Measurements from ENCODE around the gene BCO1.
"Not testable (repeated sequence)": the region's sequence is repeated elsewhere in the genome, so short reads cannot be mapped to it uniquely, and the experiment has no call there.

Gene BCO1

DNA sequence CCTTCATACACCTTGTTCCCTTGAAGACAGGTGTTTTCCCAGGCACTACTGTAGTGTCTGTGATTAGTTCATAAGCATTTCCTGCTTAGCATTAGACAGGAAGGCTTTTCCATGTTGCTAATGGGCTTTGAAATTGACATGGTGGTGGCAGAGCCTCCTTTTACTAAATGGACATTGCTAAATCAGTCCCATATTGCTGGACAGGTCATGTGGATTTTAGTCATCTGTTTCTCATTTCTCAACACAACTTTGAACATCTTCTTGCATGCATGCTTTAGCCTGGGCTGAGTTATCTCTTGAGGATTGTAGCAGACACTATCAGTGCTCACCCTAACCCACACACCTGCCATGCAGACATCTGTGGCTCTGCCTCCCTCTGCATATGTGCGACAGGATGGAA lies 13.7 kb upstream of the BCO1 start:
- Mint-ChIP-seq H3K4me3 (no peak overlapping the region), H3K9me3 (no peaks in the 10 kb centered on the region), H3K27ac (no peak overlapping the region), H3K4me1 (peaks cover 8% of the 10 kb centered on the region), H3K27me3 (ENCODE audit: low read depth, poor library complexity) (peaks cover 11% of the 10 kb centered on the region), H3K36me3 (ENCODE audit: low read depth) (no peaks in the 10 kb centered on the region)
- TF ChIP-seq, protein P1, sequence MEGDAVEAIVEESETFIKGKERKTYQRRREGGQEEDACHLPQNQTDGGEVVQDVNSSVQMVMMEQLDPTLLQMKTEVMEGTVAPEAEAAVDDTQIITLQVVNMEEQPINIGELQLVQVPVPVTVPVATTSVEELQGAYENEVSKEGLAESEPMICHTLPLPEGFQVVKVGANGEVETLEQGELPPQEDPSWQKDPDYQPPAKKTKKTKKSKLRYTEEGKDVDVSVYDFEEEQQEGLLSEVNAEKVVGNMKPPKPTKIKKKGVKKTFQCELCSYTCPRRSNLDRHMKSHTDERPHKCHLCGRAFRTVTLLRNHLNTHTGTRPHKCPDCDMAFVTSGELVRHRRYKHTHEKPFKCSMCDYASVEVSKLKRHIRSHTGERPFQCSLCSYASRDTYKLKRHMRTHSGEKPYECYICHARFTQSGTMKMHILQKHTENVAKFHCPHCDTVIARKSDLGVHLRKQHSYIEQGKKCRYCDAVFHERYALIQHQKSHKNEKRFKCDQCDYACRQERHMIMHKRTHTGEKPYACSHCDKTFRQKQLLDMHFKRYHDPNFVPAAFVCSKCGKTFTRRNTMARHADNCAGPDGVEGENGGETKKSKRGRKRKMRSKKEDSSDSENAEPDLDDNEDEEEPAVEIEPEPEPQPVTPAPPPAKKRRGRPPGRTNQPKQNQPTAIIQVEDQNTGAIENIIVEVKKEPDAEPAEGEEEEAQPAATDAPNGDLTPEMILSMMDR (IDR thresholded peaks at IDR 0.05), result no peak
- no peak for DNase-seq

GRCh38 chr16:81225697-81226096 lies 12.8 kb upstream of the BCO1 start:
- not testable (repeated sequence) for H3K4me3 Mint-ChIP-seq; H3K27ac Mint-ChIP-seq; DNase-seq; H3K4me1 Mint-ChIP-seq; H3K36me3 Mint-ChIP-seq (ENCODE audit: low read depth); H3K9me3 Mint-ChIP-seq
- peaks cover 18% of the 10 kb centered on the region for H3K27me3 Mint-ChIP-seq (ENCODE audit: low read depth, poor library complexity)

- DNase-seq, result no peak
- peaks cover 28% of the 10 kb centered on the region for H3K27me3 Mint-ChIP-seq (ENCODE audit: low read depth, poor library complexity)
- no peak overlapping the region for H3K27ac Mint-ChIP-seq
- no peak overlapping the region for H3K4me3 Mint-ChIP-seq
- TF ChIP-seq, protein P1 (IDR thresholded peaks at IDR 0.05), result no peak
- no peaks in the 10 kb centered on the region for H3K9me3 Mint-ChIP-seq
- no peaks in the 10 kb centered on the region for H3K36me3 Mint-ChIP-seq (ENCODE audit: low read depth)
- H3K4me1 Mint-ChIP-seq, result peaks cover 16% of the 10 kb centered on the region
These were observed 10.7 kb upstream of the BCO1 start for GRCh38 chr16:81227785-81228184.

GRCh38 chr16:81229811-81230210 lies 8.7 kb upstream of the BCO1 start:
- Mint-ChIP-seq H3K9me3 (peaks cover 3% of the 10 kb centered on the region), H3K4me1 (peaks cover 16% of the 10 kb centered on the region), H3K4me3 (no peak overlapping the region), H3K27ac (no peak overlapping the region), H3K27me3 (ENCODE audit: low read depth, poor library complexity) (peaks cover 33% of the 10 kb centered on the region), H3K36me3 (ENCODE audit: low read depth) (no peaks in the 10 kb centered on the region)
- DNase-seq, result no peak
- TF ChIP-seq, protein P1 (IDR thresholded peaks at IDR 0.05), result no peak

DNA sequence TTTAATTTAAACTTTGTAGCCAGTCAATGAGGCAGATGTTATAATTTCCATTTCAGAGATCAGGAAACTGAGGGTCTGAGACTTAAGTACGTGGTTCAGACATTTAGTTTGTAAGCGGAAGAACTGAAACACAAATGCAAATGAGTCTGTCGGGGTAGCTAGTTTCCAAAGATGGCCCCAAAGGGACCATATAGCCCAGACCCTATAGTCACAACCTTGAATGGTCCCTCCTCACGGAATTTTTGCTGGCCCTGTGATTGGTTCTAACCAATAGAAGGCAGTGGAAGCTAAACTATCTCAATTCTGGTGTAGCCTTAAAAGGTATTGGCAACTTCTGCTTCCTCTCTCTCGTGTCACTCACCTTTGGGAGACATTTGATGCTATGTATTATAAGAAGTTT lies 7.5 kb upstream of the BCO1 start:
- H3K27ac Mint-ChIP-seq, result no peak overlapping the region
- TF ChIP-seq, protein P1 (IDR thresholded peaks at IDR 0.05), result no peak
- H3K27me3 Mint-ChIP-seq (ENCODE audit: low read depth, poor library complexity), result peaks cover 31% of the 10 kb centered on the region
- no peak for DNase-seq
- no peak overlapping the region for H3K4me3 Mint-ChIP-seq
- no peaks in the 10 kb centered on the region for H3K36me3 Mint-ChIP-seq (ENCODE audit: low read depth)
- H3K9me3 Mint-ChIP-seq, result peaks cover 3% of the 10 kb centered on the region
- H3K4me1 Mint-ChIP-seq, result peaks cover 20% of the 10 kb centered on the region

DNA sequence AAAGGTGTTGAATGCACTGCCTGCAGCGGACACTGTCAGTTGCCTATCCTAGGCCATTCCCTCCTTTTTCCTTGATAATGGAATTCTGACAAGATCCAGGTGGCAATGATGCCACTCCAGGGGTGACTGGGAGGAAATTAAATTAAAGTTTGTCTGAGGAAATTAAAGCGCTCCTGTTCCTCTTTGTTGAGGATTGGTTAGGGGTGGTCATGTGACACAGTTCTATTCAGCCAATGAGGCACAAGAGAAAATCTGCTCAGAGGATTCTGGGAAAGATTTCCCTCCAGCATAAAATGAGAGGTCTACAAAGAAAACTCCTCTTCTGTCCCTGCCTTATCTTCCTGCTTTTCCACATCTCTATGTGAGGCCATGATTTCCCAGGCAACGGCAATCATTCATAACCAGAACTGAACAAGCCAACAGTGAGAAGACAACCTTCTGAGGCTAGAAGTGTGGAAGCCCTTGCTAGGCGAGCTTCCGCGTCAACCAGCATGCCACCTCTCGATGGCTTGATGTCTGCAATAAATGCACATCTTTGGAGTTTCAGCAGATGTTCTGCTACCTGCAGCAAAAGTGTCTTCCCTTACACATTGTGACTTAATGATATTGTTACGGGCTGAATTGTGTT lies 5.6 kb upstream of the BCO1 start:
- no peak overlapping the region for H3K4me3 Mint-ChIP-seq
- TF ChIP-seq, protein P1 (IDR thresholded peaks at IDR 0.05), result no peak
- H3K27me3 Mint-ChIP-seq (ENCODE audit: low read depth, poor library complexity), result peaks cover 31% of the 10 kb centered on the region
- no peak overlapping the region for H3K27ac Mint-ChIP-seq
- no peaks in the 10 kb centered on the region for H3K36me3 Mint-ChIP-seq (ENCODE audit: low read depth)
- H3K4me1 Mint-ChIP-seq, result peaks cover 30% of the 10 kb centered on the region
- peaks cover 3% of the 10 kb centered on the region for H3K9me3 Mint-ChIP-seq
- no peak for DNase-seq
